Left ventricle myocardium inferior (tissue), 1 donor: Measurements from ENCODE around the gene LDHD. TPM values are rescaled to one million over a fixed set of nuclear protein-coding genes. Genes with fewer than 3 reads are reported as not detected.
A peak's percentile ranks its signal among the peaks of the same experiment; 100 is the strongest.

Source experiments
- DNase-seq: peaks from one replicate; pipeline ENCODE4 v3.0.0-alpha.2; 2020
- H3K27ac ChIP-seq: fragments of 200-600 bp; replicated peaks from 2 replicates; pipeline ENCODE4 v1.8.0; 2021
- H3K27me3 ChIP-seq: fragments of 200-600 bp; 2 replicates; pipeline ENCODE4 v1.8.0; 2021; ENCODE audit warnings: low read depth
- H3K36me3 ChIP-seq: fragments of 200-600 bp; 2 replicates; pipeline ENCODE4 v1.8.0; 2021
- H3K4me1 ChIP-seq: fragments of 200-600 bp; 2 replicates; pipeline ENCODE4 v1.8.0; 2021
- H3K4me3 ChIP-seq: fragments of 200-600 bp; 2 replicates; pipeline ENCODE4 v1.8.0; 2021; ENCODE audit warnings: mild to moderate bottlenecking, moderate library complexity
- H3K9me3 ChIP-seq: fragments of 200-600 bp; replicated peaks from 2 replicates; pipeline ENCODE4 v1.8.0; 2021
- intact Hi-C: fragments of 100-400 bp; cut with micrococcal nuclease; formaldehyde crosslinking; loops from one replicate; pipeline ENCODE4 v1.11.0; 2022
- long read RNA-seq: library from polyadenylated mRNA; unstranded; transcript quantifications from one replicate; pipeline ENCODE4 v2.0.0, GENCODE V29; 2021
- total RNA-seq: library from RNA; stranded (reverse); fragmentation: NEBNext Ultra II Directional; extraction: Animal tissue kit (Norgen Biotek cat#: 25700); gene quantifications from one replicate; pipeline ENCODE4 v1.2.1, GENCODE V29; 2021
- TF ChIP-seq, protein P1 (sequence below): fragments of 200-600 bp; IDR thresholded peaks from 2 replicates; pipeline ENCODE4 v1.8.0; 2021; ENCODE audit warnings: antibody characterized with exemption, mild to moderate bottlenecking, borderline replicate concordance
- donor health status: DM: no; HTN: yes; CAD: no; lungs with severe emphysema.

LDHD gene
- 97.9 TPM for total RNA-seq
- long read RNA-seq, transcript LDHD-201 (11 exons, 2,067 nt): minor isoform, 38 of 272 reads
- long read RNA-seq, transcript LDHD-202 (11 exons, 1,966 nt): major isoform, 127 of 272 reads
- long read RNA-seq, partial matches to known transcripts: 42 of 272 reads
- long read RNA-seq, other reads (novel, unspliced or antisense): 65 of 272 reads

DNA sequence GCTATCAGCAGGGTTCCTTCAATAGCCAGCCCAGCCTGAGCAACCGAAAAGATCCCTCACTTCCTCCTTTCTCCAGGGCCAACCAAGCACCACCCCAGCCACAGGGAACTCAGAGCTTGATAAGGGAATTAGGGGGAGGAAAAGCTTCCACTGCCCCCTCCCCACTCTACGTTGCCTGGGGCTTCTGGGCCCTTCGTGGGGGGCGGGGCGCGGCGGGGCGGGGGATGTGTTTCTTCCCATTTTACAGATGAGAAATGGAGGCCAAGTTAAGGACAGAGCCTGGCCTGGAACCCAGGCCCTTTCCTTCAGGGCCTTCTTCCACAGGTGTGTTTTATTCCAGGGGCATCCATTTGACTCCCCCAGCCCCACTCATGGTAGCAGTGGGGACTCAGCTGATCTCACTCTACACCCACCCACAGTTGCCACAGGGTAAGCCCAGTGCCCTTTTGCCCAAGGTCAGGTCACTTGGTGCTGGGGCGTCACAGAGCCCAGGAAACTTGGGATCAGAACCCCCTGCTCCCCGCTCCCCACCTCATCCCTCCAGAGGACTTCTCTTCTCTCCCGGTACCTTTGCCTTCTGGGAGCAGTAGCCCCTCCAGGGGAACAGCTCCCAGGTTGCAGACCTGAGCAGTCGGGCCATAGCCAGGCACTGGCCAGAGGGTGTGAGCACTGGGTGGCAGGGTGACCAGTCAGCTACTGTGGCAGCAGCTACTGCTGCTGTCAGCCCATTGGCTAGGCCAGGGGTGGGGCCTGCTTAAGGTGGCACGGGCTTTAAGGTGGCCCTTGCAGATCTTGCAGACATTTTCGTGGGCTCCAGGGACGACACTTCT is at the start of gene LDHD:
Gene LDHD, minus strand, starts transcription at position 700 of the 830 bp plus-strand sequence. Its CDS starts 60 bp downstream, at position 640.
- intact Hi-C loops: loop anchor here (5.0 kb wide), 1 partner anchor 119 kb away; the partner anchor contains the start of gene ZNRF1
- Histone ChIP-seq H3K4me3 (peak within 1 kb of the TSS; percentile 73), H3K27me3 (no peaks in the 10 kb centered on the region), H3K36me3 (peaks cover 11% of the 10 kb centered on the region), H3K9me3 (peaks cover 5% of the 10 kb centered on the region), H3K27ac (peak within 1 kb of the TSS; percentile 82), H3K4me1 (peaks cover 56% of the 10 kb centered on the region)
- TF ChIP-seq, protein P1, sequence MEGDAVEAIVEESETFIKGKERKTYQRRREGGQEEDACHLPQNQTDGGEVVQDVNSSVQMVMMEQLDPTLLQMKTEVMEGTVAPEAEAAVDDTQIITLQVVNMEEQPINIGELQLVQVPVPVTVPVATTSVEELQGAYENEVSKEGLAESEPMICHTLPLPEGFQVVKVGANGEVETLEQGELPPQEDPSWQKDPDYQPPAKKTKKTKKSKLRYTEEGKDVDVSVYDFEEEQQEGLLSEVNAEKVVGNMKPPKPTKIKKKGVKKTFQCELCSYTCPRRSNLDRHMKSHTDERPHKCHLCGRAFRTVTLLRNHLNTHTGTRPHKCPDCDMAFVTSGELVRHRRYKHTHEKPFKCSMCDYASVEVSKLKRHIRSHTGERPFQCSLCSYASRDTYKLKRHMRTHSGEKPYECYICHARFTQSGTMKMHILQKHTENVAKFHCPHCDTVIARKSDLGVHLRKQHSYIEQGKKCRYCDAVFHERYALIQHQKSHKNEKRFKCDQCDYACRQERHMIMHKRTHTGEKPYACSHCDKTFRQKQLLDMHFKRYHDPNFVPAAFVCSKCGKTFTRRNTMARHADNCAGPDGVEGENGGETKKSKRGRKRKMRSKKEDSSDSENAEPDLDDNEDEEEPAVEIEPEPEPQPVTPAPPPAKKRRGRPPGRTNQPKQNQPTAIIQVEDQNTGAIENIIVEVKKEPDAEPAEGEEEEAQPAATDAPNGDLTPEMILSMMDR: no peak
- peak; percentile 83 for DNase-seq

DNA sequence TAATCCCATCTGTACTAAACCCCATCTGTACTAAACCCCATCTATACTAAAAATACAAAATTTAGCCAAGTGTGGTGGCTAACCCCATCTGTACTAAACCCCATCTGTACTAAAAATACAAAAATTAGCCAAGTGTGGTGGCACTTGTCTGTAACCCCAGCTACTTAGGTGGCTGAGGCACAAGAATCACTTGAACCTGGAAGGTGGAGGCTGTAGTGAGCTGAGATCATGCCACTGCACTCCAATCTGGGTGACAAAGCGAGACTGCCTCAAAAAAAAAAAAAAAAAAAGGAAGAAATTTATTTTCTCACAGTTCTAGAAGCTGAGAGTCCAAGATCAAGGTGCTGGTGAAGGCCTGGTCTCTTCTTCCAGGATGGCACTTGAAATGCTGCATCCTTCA is 43.8 kb upstream of the LDHD start:
- Histone ChIP-seq H3K27me3 (no peaks in the 10 kb centered on the region), H3K4me3 (no peak overlapping the region), H3K4me1 (no peaks in the 10 kb centered on the region), H3K36me3 (peaks cover 15% of the 10 kb centered on the region), H3K9me3 (peaks cover 3% of the 10 kb centered on the region), H3K27ac (no peak overlapping the region)
- DNase-seq: no peak
- TF ChIP-seq, protein P1: no peak
- intact Hi-C loops: no loop called here

GRCh38 chr16:75152635-75153034 is 36.1 kb upstream of the LDHD start:
- peaks cover 31% of the 10 kb centered on the region for H3K9me3 ChIP-seq
- intact Hi-C loops: no loop called here
- no peak overlapping the region for H3K4me3 ChIP-seq
- H3K36me3 ChIP-seq: peaks cover 48% of the 10 kb centered on the region
- H3K27ac ChIP-seq: no peak overlapping the region
- no peak for DNase-seq
- TF ChIP-seq, protein P1: no peak
- no peaks in the 10 kb centered on the region for H3K27me3 ChIP-seq
- H3K4me1 ChIP-seq: peaks cover 21% of the 10 kb centered on the region

GRCh38 chr16:75151798-75152197 is 35.2 kb upstream of the LDHD start:
- H3K4me1 ChIP-seq: peaks cover 21% of the 10 kb centered on the region
- no peaks in the 10 kb centered on the region for H3K27me3 ChIP-seq
- TF ChIP-seq, protein P1: no peak
- DNase-seq: no peak
- peaks cover 31% of the 10 kb centered on the region for H3K9me3 ChIP-seq
- H3K27ac ChIP-seq: no peak overlapping the region
- no peak overlapping the region for H3K4me3 ChIP-seq
- intact Hi-C loops: no loop called here
- H3K36me3 ChIP-seq: peaks cover 48% of the 10 kb centered on the region

DNA sequence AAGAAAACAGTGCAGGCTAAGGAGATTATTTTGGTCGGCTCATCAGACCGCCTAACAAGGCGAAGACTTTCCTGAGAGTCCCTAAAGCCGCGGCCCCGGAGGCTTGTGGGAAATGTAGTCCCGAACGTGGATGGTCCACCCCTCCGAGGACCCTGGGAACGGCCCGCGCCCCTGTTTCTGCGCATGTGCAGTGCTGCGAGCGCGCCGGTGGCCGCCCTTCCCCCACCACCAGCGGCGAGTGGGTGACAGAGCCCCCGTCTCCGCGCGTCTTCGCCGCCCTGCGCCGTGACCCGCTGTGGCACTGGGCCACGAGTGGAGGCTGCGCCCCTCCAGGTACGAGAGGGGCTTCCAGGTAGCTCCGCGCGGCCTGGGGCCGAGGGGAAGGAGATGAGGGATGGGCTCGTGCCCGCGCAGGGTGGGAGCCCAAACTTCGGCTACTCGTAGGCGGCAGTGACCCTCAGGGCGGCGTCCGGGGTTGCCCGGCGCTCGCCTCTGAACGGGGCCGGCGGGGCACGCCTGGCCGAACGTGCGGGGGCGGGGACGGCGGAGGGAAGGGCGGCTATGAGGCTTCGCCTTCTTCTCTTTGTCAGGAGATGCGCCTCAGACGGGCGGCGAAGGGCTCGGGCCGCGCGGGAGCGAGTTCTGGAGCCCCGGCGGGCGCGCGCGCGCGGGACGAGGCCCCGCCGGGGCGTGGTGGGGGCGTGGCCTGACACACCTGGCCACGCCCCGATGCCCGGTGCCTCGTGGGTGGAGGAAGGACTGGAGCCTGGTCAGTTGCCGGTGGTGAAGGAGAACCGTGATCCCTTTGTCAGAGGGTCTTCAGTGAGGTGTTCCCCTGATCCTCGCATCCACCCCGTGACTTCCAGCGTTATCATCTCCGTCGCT is 32.0 kb upstream of the LDHD start, which contains the start of gene ZFP1:
Gene ZFP1, plus strand, starts transcription at position 214 of the 885 bp plus-strand sequence. CDS start 4,428 bp downstream, outside the sequence.
- Histone ChIP-seq H3K4me3 (peak within 1 kb of the TSS; percentile 89), H3K4me1 (peaks cover 21% of the 10 kb centered on the region), H3K36me3 (peaks cover 28% of the 10 kb centered on the region), H3K9me3 (peaks cover 42% of the 10 kb centered on the region), H3K27ac (peak within 1 kb of the TSS; percentile 96), H3K27me3 (no peaks in the 10 kb centered on the region)
- intact Hi-C loops: no loop called here
- DNase-seq: peak; percentile 96
- TF ChIP-seq, protein P1: no peak
